H1 (cell line): ENCODE data around the gene PELI2. TPM values are rescaled to one million over a fixed set of nuclear protein-coding genes. Genes with fewer than 3 reads are reported as not detected.

Source experiments
- CTCF ChIA-PET: fragments of 300-600 bp; sonication (Branson Sonifier 250); formaldehyde crosslinking; loops from one replicate; lab custom pipeline; 2021; ENCODE audit not compliant: partially characterized antibody; lab: Charles Lee
- POLR2A ChIA-PET: fragments of 300-600 bp; sonication (Branson Sonifier 250); formaldehyde crosslinking; loops from one replicate; lab custom pipeline; 2021; ENCODE audit warnings: inconsistent platforms; ENCODE audit not compliant: partially characterized antibody; lab: Charles Lee
- DNase-seq, 2 experiments: peaks; one replicate each; pipeline versions ENCODE4 v3.0.0 to v3.0.0-alpha.2; 2010 to 2022; ENCODE audit warnings: low spot score in 2 of 2, low read depth in 1 of 2, mixed read lengths in 1 of 2
- FAIRE-seq: peaks from 2 replicates; lab custom pipeline; 2011; peaks lifted over from hg19 to GRCh38; lab: Jason Lieb, UNC
- H2AFZ ChIP-seq: 2 replicates; pipeline ENCODE4 v1.8.1; 2012; ENCODE audit warnings: low read length, inconsistent platforms
- H2AK5ac ChIP-seq: 2 replicates; pipeline ENCODE4 v1.6.1; 2013; ENCODE audit warnings: low read depth, low read length
- H2BK120ac ChIP-seq: replicated peaks from 2 replicates; pipeline ENCODE3; 2013; ENCODE audit warnings: low read depth, low read length, inconsistent platforms
- H2BK12ac ChIP-seq: 2 replicates; pipeline ENCODE4 v1.6.1; 2013; ENCODE audit warnings: low read depth, low read length
- H2BK15ac ChIP-seq: 2 replicates; pipeline ENCODE4 v1.6.1; 2013; ENCODE audit warnings: low read length
- H2BK20ac ChIP-seq: 2 replicates; pipeline ENCODE4 v1.6.1; 2013; ENCODE audit warnings: low read length
- H2BK5ac ChIP-seq: 2 replicates; pipeline ENCODE4 v1.6.1; 2013; ENCODE audit warnings: low read depth, low read length
- H3K14ac ChIP-seq: 2 replicates; pipeline ENCODE4 v1.6.1; 2013; ENCODE audit warnings: inconsistent platforms; ENCODE audit not compliant: insufficient read length
- H3K18ac ChIP-seq: 2 replicates; pipeline ENCODE4 v1.6.1; 2013; ENCODE audit warnings: low read length; ENCODE audit errors: extremely low read depth
- H3K23ac ChIP-seq: 2 replicates; pipeline ENCODE4 v1.6.1; 2013; ENCODE audit warnings: inconsistent platforms; ENCODE audit not compliant: insufficient read length
- H3K23me2 ChIP-seq: 2 replicates; pipeline ENCODE4 v1.6.1; 2013; ENCODE audit warnings: low read depth, low read length
- H3K27ac ChIP-seq: 2 replicates; pipeline ENCODE4 v1.6.1; 2011; ENCODE audit warnings: low read depth, low read length, inconsistent platforms
- H3K27me3 ChIP-seq, 4 experiments: replicated peaks in 1 of 4; 1 replicate in 1 of 4; 2 replicates in 3 of 4; pipeline versions ENCODE4 v1.6.1 to v1.8.1; 2011 to 2013; ENCODE audit warnings: low read length in 3 of 4, mild to moderate bottlenecking in 3 of 4, inconsistent platforms in 2 of 4, mixed read lengths in 2 of 4, moderate library complexity in 1 of 4; ENCODE audit not compliant: control insufficient read depth in 3 of 4, insufficient read depth in 3 of 4; ENCODE audit errors: extremely low read depth in 1 of 4
- H3K36me3 ChIP-seq, 4 experiments: 2 replicates each; pipeline versions ENCODE4 v1.6.1 to v1.8.1; 2011 to 2013; ENCODE audit warnings: mild to moderate bottlenecking in 4 of 4, low read length in 3 of 4, moderate library complexity in 2 of 4, control low read depth in 1 of 4, inconsistent platforms in 1 of 4; ENCODE audit not compliant: insufficient read depth in 4 of 4, control insufficient read depth in 2 of 4
- H3K4ac ChIP-seq: replicated peaks from 2 replicates; pipeline ENCODE3; 2013; ENCODE audit warnings: low read length, low read depth, mixed read lengths, inconsistent platforms; ENCODE audit not compliant: insufficient read length
- H3K4me1 ChIP-seq, 4 experiments: replicated peaks in 1 of 4; 1 replicate in 1 of 4; 2 replicates in 3 of 4; pipeline versions ENCODE4 v1.6.1 to v1.8.1; 2011 to 2013; ENCODE audit warnings: low read length in 3 of 4, inconsistent platforms in 2 of 4, mixed read lengths in 1 of 4; ENCODE audit not compliant: insufficient read depth in 4 of 4, control insufficient read depth in 3 of 4
- H3K4me2 ChIP-seq, 2 experiments: 2 replicates each; pipeline versions ENCODE4 v1.6.1 to v1.8.1; 2011 to 2013; ENCODE audit warnings: low read depth in 2 of 2, low read length in 2 of 2, control low read depth in 1 of 2, inconsistent platforms in 1 of 2, mild to moderate bottlenecking in 1 of 2; ENCODE audit not compliant: insufficient read depth in 1 of 2
- H3K4me3 ChIP-seq, 4 experiments: fragments of 200-600, 300-600 bp in 1 of 4; sonication (generic), shearing (Covaris generic), sonication (Bioruptor Twin) in 1 of 4; 2 replicates each; pipeline versions ENCODE4 v1.5.1 to v1.8.1; 2011 to 2016; ENCODE audit warnings: low read length in 4 of 4, low read depth in 3 of 4, control low read depth in 2 of 4, inconsistent platforms in 2 of 4, mild to moderate bottlenecking in 2 of 4, mixed read lengths in 1 of 4, moderate library complexity in 1 of 4; ENCODE audit not compliant: insufficient read depth in 2 of 4; ENCODE audit errors: extremely low read depth in 1 of 4
- H3K56ac ChIP-seq: replicated peaks from 2 replicates; pipeline ENCODE3; 2013; ENCODE audit warnings: low read depth, mild to moderate bottlenecking, mixed read lengths, low read length, inconsistent platforms; ENCODE audit not compliant: insufficient read length
- H3K79me1 ChIP-seq: 2 replicates; pipeline ENCODE4 v1.6.1; 2013; ENCODE audit warnings: low read depth, low read length, control low read depth
- H3K79me2 ChIP-seq, 2 experiments: 2 replicates each; pipeline versions ENCODE4 v1.6.1 to v1.8.1; 2012 to 2013; ENCODE audit warnings: low read length in 2 of 2, mild to moderate bottlenecking in 2 of 2, inconsistent platforms in 1 of 2; ENCODE audit not compliant: insufficient read depth in 2 of 2, control insufficient read depth in 1 of 2
- H3K9ac ChIP-seq, 4 experiments: replicated peaks in 1 of 4; 1 replicate in 1 of 4; 2 replicates in 3 of 4; pipeline versions ENCODE4 v1.6.1 to v1.8.1; 2011 to 2013; ENCODE audit warnings: low read depth in 3 of 4, low read length in 3 of 4, control low read depth in 2 of 4, mild to moderate bottlenecking in 2 of 4, moderate library complexity in 2 of 4, inconsistent platforms in 1 of 4; ENCODE audit errors: extremely low read depth in 1 of 4
- H3K9me3 ChIP-seq, 2 experiments: 2 replicates each; pipeline versions ENCODE4 v1.6.1 to v1.8.1; 2012 to 2013; ENCODE audit warnings: mild to moderate bottlenecking in 2 of 2, moderate library complexity in 2 of 2, control low read depth in 1 of 2, inconsistent platforms in 1 of 2, low read depth in 1 of 2, low read length in 1 of 2, mixed read lengths in 1 of 2; ENCODE audit not compliant: insufficient read depth in 2 of 2
- H4K20me1 ChIP-seq, 2 experiments: replicated peaks in 1 of 2; 2 replicates each; pipeline versions ENCODE3 to v1.8.1; 2011 to 2013; ENCODE audit warnings: inconsistent platforms in 2 of 2, low read length in 2 of 2, mild to moderate bottlenecking in 1 of 2; ENCODE audit not compliant: insufficient read depth in 2 of 2, control insufficient read depth in 1 of 2
- H4K5ac ChIP-seq: 2 replicates; pipeline ENCODE4 v1.6.1; 2013; ENCODE audit warnings: low read length, low read depth, mixed read lengths, inconsistent platforms; ENCODE audit not compliant: insufficient read length
- H4K8ac ChIP-seq: 2 replicates; pipeline ENCODE4 v1.8.0; 2013; ENCODE audit warnings: mild to moderate bottlenecking, moderate library complexity, low read length, inconsistent platforms; ENCODE audit not compliant: insufficient read depth; ENCODE audit errors: extremely low read depth
- H4K91ac ChIP-seq: replicated peaks from 2 replicates; pipeline ENCODE3; 2013; ENCODE audit warnings: low read length, mixed read lengths, inconsistent platforms; ENCODE audit not compliant: insufficient read length
- BCL11A ChIP-seq, 2 experiments: IDR thresholded peaks; one replicate each; pipeline ENCODE4 v1.6.1; 2011; ENCODE audit warnings: low read depth in 2 of 2, low read length in 2 of 2, mild to moderate bottlenecking in 2 of 2
- EGR1 ChIP-seq: IDR thresholded peaks from 2 replicates; pipeline ENCODE4 v1.6.1; 2011; ENCODE audit warnings: low read depth, low read length, borderline replicate concordance
- GTF2F1 ChIP-seq: IDR thresholded peaks from 2 replicates; pipeline ENCODE4 v1.6.1; 2012; ENCODE audit warnings: low read depth, low read length, improper control_type of control experiment, borderline replicate concordance
- NANOG ChIP-seq: IDR thresholded peaks from 2 replicates; pipeline ENCODE4 v1.6.1; 2011; ENCODE audit warnings: low read length, low read depth, mild to moderate bottlenecking, inconsistent platforms; ENCODE audit not compliant: insufficient read depth, poor library complexity, severe bottlenecking
- SP2 ChIP-seq: IDR thresholded peaks from 2 replicates; pipeline ENCODE4 v1.6.1; 2012; ENCODE audit warnings: mild to moderate bottlenecking, low read length, inconsistent platforms
- WGBS, 2 experiments: shearing (Covaris generic) in 1 of 2; methylation state at CpG; one replicate each; pipeline versions ENCODE4 v1.1.6 to v1.1.7; 2013 to 2015; ENCODE audit warnings: low lambda C conversion rate in 2 of 2, mixed read lengths in 2 of 2, inconsistent platforms in 1 of 2, low coverage in 1 of 2, missing lambda C conversion rate in 1 of 2; ENCODE audit not compliant: insufficient replicate concordance in 2 of 2, insufficient coverage in 1 of 2, insufficient read length in 1 of 2; ENCODE audit errors: extremely low coverage in 1 of 2, missing lambda C conversion rate in 1 of 2; 5-methylcytosine and 5-hydroxymethylcytosine counted together
- polyA plus RNA-seq, 7 experiments: library from polyadenylated mRNA; depleted of rRNA in 3 of 7; stranded (reverse) in 5 of 7; unstranded in 2 of 7; fragments of >200 nt in 5 of 7; fragments of 200-250 nt in 2 of 7; gene quantifications; 1 replicate in 5 of 7; 2 replicates in 1 of 7; 4 replicates in 1 of 7; pipeline versions ENCODE4 v1.2.1 to v1.2.3, GENCODE V29; 2011 to 2013; ENCODE audit warnings: missing spikeins in 2 of 7, mixed read lengths in 2 of 7
- total RNA-seq: library from RNA; stranded (reverse); fragmentation: NEBNext Ultra II Directional; extraction: Animal tissue kit (Norgen Biotek cat#: 25700); gene quantifications from 2 replicates; pipeline ENCODE4 v1.2.1, GENCODE V29; 2021
- TF ChIP-seq, protein P1 (sequence below): IDR thresholded peaks from 2 replicates; pipeline ENCODE4 v1.6.1; 2011; ENCODE audit warnings: low read length, improper control_type of control experiment
- TF ChIP-seq, protein P2 (sequence below), 3 experiments: IDR thresholded peaks; 1 replicate in 2 of 3; 2 replicates in 1 of 3; pipeline versions ENCODE4 v1.5.1 to v1.6.1; 2011; ENCODE audit warnings: low read length in 3 of 3, mild to moderate bottlenecking in 3 of 3, inconsistent platforms in 2 of 3, low read depth in 1 of 3, moderate library complexity in 1 of 3; ENCODE audit not compliant: insufficient read depth in 1 of 3; ENCODE audit errors: control extremely low read depth in 1 of 3

PELI2 gene
- total and polyA plus RNA-seq, 2 of the 8 experiments (the other 6 are each of a cell fraction or from before 2014, with no cell fraction given): 14.6 to 25.7 TPM

DNA sequence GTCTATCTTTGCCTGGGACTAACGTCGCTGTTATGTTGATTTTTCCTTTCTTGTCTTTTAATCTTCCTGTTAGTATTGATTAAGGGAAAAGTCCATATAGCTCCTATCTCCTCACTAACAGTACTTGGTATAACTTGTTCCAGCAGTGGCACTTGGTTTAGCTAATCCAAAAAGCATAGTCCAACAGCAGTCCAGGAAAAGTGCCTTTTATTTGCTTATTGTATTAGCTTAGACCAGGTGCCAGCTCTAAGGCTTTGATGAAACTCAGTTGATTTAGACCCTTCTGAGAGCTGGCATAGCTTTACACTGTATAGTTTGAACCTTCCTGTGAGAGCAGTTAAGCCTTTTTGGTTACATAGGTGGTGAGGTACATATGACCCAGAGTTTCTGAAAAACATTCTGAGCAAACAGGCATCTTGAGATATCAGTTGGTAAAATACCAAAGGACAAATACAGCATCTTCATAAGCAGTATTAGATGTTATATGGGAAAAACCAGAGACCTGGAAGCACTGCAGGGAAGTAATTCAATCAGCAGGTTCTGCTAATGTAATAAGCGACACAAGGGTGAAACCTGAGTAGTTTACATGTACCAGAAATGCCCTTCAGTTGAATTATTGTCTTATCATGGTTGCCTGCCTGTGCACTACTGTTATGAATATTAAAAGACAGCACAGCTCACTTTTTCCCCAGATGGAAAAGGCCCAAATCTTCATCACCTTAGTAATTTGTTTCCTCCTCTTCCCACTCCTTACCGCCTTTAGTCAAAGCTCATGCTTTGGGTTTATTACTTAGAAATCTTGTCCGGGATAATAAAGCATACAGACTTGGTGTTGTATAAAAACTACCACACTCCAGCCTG lies 13.0 kb downstream of the PELI2 start:
- POLR2A ChIA-PET: interaction anchor here (5.3 kb wide), 1 partner anchor 12 kb away, joined by 20 read pairs; the partner anchor contains the start of gene PELI2
- H3K79me2 ChIP-seq: peaks cover 5 to 96% of the 10 kb centered on the region in 2 experiments
- no peak overlapping the region for H4K91ac ChIP-seq
- no peak overlapping the region for H3K9ac ChIP-seq
- peaks cover 12 to 35% (median 28%) of the 10 kb centered on the region in 4 experiments for H3K4me1 ChIP-seq
- no peak overlapping the region for H2BK120ac ChIP-seq
- peaks cover 2 to 7% of the 10 kb centered on the region in 2 experiments for H4K20me1 ChIP-seq
- no peak overlapping the region for H4K5ac ChIP-seq
- peaks cover 2% of the 10 kb centered on the region; the same call in 1 of the 2 replicates for H3K23me2 ChIP-seq
- H3K23ac ChIP-seq: no peak overlapping the region
- DNase-seq (no peak), FAIRE-seq (no peak)
- H3K9me3 ChIP-seq: no peaks in the 10 kb centered on the region
- H2AK5ac ChIP-seq: no peak overlapping the region
- H3K27ac ChIP-seq: no peak overlapping the region
- H3K18ac ChIP-seq: no peak overlapping the region
- H2BK12ac ChIP-seq: no peak overlapping the region
- H2AFZ ChIP-seq: no peak overlapping the region
- no peak overlapping the region for H4K8ac ChIP-seq
- no peak overlapping the region for H3K14ac ChIP-seq
- H3K79me1 ChIP-seq: peaks cover 9% of the 10 kb centered on the region
- H3K36me3 ChIP-seq: no peaks in the 10 kb centered on the region
- no peak overlapping the region for H2BK15ac ChIP-seq
- WGBS, 2 experiments: 77% methylated on average over 5 of the region's 5 CpGs; no CpG with 5 or more reads in 1 of the 2 experiments
- H3K4ac ChIP-seq: peak overlapping the region; percentile 29
- H3K27me3 ChIP-seq: no peaks in the 10 kb centered on the region
- CTCF ChIA-PET: interaction anchor here (0.9 to 1.2 kb wide), 4 partner anchors 11 to 397 kb away, joined by 3 to 7 read pairs (median 3); no protein-coding TSS in a partner anchor
- no peak overlapping the region for H3K4me3 ChIP-seq
- no peak overlapping the region for H2BK20ac ChIP-seq
- H2BK5ac ChIP-seq: no peak overlapping the region
- no peak overlapping the region for H3K4me2 ChIP-seq
- no peak overlapping the region for H3K56ac ChIP-seq
- TF ChIP-seq BCL11A (IDR thresholded peaks at IDR 0.05; ENCODE audit: low read depth in 2 of 2, low read length in 2 of 2) (no peak), SP2 (no peak), EGR1 (no peak), GTF2F1 (no peak), NANOG (no peak)
- TF ChIP-seq, protein P1, sequence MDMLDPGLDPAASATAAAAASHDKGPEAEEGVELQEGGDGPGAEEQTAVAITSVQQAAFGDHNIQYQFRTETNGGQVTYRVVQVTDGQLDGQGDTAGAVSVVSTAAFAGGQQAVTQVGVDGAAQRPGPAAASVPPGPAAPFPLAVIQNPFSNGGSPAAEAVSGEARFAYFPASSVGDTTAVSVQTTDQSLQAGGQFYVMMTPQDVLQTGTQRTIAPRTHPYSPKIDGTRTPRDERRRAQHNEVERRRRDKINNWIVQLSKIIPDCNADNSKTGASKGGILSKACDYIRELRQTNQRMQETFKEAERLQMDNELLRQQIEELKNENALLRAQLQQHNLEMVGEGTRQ: no peak
- TF ChIP-seq, protein P2, sequence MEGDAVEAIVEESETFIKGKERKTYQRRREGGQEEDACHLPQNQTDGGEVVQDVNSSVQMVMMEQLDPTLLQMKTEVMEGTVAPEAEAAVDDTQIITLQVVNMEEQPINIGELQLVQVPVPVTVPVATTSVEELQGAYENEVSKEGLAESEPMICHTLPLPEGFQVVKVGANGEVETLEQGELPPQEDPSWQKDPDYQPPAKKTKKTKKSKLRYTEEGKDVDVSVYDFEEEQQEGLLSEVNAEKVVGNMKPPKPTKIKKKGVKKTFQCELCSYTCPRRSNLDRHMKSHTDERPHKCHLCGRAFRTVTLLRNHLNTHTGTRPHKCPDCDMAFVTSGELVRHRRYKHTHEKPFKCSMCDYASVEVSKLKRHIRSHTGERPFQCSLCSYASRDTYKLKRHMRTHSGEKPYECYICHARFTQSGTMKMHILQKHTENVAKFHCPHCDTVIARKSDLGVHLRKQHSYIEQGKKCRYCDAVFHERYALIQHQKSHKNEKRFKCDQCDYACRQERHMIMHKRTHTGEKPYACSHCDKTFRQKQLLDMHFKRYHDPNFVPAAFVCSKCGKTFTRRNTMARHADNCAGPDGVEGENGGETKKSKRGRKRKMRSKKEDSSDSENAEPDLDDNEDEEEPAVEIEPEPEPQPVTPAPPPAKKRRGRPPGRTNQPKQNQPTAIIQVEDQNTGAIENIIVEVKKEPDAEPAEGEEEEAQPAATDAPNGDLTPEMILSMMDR (IDR thresholded peaks at IDR 0.05; ENCODE audit: control extremely low read depth in 1 of 3, insufficient read depth in 1 of 3, low read depth in 1 of 3, low read length in 3 of 3): no peak
